NCI-H2171 treated with DMSO at 0.1 percent for 48 hours (cell line): ENCODE results near the gene SPPL2A.
"Not testable (repeated sequence)": the region's sequence is repeated elsewhere in the genome, so short reads cannot be mapped to it uniquely, and the experiment has no call there.

ENCODE experiments used
- DNase-seq: peaks from one replicate; lab custom pipeline; 2025; lab: John Stamatoyannopoulos, UW

SPPL2A gene, protein sequence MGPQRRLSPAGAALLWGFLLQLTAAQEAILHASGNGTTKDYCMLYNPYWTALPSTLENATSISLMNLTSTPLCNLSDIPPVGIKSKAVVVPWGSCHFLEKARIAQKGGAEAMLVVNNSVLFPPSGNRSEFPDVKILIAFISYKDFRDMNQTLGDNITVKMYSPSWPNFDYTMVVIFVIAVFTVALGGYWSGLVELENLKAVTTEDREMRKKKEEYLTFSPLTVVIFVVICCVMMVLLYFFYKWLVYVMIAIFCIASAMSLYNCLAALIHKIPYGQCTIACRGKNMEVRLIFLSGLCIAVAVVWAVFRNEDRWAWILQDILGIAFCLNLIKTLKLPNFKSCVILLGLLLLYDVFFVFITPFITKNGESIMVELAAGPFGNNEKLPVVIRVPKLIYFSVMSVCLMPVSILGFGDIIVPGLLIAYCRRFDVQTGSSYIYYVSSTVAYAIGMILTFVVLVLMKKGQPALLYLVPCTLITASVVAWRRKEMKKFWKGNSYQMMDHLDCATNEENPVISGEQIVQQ

DNA sequence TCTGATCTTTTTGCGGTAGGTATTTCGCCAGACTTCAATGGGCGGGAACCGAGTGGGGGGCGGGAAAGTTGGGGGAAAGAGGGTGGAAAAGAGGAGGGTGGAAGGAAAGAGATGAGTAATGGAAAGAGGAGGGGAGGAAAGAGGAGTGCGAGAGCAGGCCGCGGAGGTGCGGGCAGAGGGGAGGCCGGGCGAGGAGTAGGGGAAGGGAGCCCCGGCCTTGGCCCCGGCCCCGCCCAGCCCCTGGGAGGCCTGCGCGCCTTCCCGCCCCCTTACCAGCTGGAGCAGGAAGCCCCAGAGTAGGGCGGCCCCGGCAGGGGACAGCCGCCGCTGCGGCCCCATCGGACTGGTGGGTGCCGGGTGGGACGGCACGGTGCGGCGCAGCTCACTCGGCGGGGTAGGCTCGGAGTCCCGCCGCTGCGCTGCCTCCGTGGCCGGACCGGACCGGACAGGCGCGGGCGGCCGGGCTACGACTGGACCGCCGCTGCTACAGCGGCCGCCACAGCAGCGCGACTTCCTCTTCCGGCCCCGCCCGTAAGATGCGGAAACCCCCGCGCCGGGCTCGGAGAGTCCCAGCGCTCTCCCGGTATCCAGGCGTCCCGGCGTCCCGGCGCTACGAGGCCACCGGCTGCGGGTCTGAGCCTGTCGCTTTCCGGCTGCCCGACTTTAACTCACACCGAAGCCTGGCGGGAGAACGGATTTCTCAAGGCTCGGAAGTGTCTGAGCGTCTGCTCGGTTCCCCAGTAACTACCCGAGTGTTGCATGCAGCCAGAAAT, at the start of gene SPPL2A:
Gene SPPL2A (minus strand): TSS at position 512 of the 773 bp plus-strand sequence. CDS start 173 bp downstream, at position 339.
- peak; percentile 88 for DNase-seq

DNA sequence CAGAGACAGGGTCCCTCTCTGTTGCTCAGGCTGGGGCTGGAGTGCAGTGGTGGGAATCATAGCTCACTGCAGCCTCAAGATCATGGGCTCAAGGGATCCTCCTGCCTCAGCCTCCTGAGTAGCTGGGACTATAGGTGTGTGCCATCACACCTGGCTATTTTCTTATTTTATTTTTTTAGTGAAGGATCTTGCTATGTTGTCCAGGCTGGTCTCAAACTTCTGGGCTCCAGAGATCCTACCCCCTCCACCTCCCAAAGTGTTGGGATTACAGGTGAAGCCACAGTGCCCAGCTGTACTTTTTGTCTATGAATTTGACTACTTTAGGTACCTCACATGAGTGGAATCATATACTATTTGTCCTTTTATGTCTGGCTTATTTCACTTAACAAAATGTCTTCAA, 49.1 kb upstream of the SPPL2A start:
- no peak for DNase-seq

DNA sequence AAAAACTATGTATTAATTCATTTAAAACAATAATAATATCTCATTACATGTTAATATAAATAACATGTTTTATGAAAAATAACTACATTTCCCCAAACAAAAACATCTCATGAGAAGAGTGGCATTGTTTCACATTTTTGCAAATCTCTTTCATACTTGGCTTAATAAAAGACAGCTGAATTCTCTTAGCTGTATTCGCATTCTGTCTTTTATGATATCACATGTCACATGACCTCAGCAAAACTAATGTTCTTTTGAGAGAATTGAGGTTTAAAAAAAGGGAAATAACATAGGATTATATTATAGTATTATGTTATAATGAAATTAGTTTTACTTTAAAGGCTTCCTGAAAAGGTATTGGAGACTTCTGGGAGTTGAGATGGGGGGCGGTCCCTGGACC, 48.4 kb upstream of the SPPL2A start:
- DNase-seq, result no peak

DNA sequence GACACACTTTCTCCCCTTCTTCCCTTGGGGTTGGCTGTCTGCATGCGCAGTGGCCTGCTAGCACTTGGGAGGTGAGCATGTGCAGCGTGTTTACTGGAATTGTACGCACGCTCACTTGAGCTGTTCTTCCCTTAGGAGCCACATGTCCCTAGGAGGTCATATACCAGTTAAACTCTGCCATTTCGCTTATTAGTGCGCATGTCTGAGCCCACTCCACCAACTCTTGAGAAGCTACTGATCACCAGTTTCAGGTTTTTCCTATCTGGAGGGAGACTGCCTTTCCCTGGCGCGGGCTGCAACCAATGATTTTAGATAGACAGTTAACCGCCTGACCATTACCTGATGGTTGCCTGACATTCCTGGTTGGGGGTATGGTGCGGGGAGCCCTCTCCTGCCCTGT, 47.6 kb upstream of the SPPL2A start:
- DNase-seq, result no peak

DNA sequence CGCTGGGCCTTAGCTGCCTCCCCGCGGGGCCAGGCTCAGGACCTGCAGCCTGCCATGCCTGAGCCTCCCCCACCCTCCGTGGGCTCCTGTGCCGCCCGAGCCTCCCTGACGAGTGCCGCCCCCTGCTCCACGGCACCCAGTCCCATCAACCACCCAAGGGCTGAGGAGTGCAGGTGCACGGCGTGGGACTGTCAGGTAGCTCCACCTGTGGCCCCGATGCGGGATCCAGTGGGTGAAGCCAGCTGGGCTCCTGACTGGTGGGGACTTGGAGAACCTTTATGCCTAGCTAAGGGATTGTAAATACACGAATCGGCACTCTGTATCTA, 46.6 kb upstream of the SPPL2A start:
- DNase-seq, result not testable (repeated sequence)

DNA sequence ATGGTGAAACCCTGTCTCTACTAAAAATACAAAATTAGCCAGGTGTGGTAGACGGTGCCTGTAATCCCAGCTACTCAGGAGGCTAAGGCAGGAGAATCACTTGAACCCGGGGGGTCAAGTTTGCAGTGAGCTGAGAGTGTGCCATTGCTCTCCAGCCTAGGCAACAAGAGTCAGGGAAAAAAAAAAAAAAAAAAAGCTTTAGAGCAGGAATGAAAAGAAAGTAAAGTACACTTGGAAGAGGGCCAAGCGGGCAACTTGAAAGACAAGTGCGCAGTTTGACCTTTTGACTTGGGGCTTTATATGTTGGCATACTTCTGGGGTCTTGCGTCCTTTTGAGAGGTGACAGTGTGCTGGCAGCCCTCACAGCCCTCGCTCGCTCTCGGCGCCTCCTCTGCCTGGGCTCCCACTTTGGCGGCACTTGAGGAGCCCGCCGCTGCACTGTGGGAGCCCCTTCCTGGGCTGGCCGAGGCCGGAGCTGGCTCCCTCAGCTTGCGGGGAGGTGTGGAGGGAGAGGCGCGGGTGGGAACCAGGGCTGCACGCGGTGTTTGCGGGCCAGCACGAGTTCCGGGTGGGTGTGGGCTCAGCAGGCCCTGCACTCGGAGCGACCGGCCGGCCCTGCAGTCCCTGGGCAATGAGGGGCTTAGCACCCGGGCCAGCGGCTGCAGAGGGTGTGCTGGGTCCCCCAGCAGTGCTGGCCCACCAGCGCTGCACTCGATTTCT, 46.1 kb upstream of the SPPL2A start:
- DNase-seq, result not testable (repeated sequence)

DNA sequence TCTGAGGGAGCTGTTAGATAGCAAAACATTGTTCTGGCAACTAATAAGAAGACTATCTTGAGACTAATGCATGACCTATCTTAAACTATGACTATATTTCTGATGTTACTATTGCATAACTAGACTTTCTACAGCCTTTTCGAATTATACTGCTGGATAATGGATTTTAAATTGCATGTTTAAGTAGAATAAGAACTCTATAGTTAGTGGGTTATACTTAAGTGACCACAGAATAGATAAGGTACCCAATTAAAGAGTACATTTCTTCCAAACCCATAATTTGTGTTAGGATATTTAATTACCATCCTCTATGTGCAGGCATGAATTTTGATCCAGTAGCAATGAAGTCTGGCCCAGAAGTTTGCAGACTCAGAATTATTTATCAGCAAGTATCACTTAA, 44.6 kb upstream of the SPPL2A start:
- no peak for DNase-seq

DNA sequence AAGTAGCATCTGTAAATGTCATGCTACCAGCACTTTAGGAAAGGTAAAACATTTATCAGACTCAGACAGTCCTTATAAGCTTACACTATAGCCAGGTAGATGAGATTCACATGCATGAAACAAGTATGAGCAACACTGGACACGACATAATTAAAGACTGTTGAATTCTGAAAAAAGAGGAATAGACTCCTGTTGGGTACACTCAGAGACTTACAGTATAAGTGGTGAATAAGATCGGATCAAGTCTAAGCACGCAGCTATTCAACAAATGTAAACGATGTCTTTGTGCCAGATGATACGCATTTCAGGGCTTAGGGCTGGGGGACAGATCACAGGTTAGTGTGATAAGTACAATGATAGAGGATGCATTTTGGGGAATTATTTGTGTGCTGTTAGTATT, 43.2 kb upstream of the SPPL2A start:
- DNase-seq, result no peak

DNA sequence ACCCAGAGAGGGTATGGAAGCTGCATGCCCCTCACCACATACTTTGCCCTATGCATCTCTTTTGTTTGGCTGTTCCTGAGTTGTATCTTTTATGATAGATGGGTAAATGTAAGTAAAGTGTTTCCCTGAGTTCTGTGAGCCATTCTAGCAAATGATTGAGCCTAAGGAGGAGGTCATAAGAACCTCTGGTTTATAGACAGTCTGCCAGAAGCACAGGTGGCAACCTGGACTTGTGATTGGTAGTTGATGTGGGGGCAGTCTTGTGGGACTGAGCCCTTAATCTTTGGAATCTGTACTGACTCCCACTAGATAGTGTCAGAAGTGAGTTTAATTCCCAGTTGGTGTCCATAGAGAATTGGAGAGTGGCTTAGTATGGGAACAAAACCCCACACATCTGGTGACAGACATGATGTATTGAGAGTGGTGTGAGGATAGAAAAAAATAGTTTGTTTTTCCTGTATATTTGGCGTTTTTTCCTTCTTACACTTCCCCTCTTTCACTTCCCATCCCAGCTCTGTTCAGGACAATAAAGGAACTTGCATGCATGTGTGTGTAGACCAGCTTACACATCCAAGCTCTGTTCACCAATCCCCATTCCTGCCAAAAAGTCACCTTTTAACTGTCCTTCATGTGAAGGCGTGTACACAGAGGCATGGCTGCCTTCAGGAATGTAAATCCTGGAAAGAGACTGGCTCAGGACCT, 38.1 kb upstream of the SPPL2A start:
- no peak for DNase-seq

DNA sequence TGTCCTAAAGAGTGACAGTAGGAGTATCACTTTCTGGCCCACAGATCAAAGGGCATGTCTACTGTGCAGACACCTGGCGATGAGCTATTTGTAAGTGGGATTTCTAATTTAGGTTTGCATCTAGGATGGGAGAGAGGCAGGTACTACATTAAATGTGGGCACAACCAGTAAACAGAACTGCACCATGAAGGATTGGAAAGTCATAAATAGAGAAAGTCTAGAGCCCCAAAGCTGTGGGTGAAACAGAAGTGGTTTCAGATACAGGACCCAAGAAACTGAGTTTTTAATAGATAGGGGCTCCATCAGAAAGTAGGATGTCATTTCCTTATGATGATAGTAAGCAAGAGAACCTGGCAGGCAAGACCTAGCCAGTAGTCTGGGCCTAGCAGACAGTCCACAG, 35.2 kb upstream of the SPPL2A start:
- DNase-seq, result no peak

DNA sequence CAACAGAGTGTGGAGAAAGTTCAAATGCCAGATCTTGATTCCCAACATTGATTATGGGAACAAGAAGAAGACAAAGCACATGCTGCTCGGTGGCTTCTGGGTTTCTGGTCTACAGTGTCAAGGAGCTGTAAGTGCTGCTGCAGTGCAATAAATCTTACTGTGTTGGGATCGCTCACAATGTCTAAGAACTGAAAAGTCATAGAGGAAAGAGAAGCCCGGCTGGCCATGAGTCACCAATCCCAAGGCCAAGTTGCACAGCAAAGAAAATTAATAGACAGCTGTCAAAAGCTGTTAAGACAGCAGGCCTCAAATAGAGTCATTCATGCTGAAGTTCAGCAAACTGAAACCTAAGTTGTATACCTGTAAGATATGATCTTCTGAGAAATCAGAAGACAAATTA, 33.2 kb upstream of the SPPL2A start:
- DNase-seq, result no peak

DNA sequence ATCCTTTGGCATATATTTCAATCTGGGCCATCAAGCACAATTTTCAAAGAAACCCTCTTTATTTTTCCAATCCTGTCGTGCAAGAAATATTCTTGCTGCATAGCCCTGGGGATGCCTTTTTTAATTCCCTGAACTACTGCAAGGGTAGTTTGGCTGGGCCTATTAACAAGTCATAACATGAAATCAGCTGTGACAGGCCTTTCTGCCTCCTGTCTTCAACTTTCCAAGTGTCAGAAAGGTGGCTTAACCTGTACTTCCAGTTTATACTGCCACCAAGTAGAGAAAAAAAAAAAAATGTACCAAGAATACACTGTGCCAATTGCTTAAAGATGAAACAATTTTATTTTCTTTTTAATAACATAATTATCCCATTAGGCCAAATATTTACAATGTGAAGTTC, 32.4 kb upstream of the SPPL2A start:
- DNase-seq, result no peak

DNA sequence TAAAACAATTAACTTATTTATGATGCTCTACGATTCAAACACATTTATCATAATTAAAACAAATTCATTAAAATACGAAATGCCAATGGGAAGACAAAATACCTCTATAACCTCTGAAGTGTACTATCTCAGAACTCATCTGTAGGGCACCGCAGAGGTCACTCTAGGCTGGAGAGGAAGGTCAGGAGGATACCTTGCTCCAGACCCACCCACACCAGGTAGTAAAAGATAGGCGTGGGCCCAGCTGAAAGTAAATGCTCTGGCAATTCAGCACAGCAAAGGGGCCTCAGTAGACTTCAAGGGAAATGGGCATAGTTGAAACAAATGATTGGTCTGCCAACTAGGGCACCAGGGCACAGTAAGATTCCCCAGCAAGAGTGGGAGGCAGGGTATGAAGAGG, 26.0 kb upstream of the SPPL2A start:
- DNase-seq, result no peak

DNA sequence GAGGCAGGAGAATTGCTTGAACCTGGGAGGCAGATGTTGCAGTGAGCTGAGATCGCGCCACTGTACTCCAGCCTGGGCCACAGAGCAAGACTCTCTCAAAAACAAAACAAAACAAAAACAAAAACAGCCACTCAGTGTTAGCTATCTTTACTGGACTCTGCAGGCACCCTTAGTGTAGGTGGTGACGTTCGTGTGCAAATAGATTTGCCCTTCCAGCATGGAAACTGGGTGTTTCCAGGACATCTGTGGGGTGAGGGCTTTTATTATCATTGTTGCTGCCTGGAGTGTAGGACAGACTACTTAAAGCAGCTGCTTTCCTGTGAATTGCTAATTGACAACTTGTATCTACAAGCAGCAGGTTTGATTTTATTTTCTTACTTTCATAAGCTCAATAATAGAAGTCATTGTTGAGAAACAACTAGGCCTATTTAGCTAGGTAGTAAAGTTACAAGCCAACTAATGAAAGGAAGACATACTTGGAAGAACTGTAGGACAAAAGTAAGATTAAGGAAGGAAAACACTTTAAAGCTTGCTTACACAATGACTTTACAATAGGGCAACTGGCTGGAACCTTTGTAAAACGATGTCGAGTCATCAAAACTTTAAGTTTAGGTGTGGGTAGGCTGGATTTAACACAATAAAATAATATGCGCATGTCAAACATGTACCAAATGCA, 25.4 kb upstream of the SPPL2A start:
- no peak for DNase-seq

DNA sequence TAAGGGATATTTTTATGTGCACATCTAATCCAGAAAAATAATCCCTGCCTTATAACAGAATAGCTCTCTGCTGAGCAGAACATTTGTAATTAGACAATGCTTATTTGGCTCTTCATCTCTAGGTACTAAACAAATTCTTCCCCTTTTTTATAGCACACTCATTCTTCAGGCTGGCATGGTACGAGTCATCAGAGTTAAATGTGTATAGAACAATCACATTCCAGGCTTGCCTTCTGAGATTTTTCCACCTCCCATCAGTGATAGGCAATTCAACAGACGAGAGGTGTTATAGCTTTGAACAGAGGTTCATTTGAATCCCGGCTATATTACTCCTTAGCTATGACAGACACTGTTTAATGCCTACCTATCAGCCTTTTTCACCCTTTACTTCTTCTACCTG, 21.4 kb upstream of the SPPL2A start:
- no peak for DNase-seq

DNA sequence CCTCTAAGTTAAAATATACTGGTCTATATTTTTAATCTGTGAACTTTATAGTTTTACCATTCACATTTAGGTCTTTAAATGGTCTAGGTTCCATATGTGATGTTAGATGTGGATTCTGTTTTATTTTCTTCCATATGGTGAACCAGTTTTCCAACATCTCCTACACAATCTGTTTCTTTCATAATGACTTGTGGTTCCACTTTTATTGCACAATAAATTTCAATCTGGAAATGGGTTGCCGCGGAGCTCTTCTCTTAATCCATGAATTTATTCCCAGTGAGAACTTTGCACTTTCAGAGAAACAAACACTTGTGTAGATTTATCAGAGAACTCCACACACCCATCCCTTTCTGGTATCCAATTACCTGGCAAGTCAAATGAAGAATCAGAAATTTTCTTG, 20.9 kb upstream of the SPPL2A start:
- no peak for DNase-seq

DNA sequence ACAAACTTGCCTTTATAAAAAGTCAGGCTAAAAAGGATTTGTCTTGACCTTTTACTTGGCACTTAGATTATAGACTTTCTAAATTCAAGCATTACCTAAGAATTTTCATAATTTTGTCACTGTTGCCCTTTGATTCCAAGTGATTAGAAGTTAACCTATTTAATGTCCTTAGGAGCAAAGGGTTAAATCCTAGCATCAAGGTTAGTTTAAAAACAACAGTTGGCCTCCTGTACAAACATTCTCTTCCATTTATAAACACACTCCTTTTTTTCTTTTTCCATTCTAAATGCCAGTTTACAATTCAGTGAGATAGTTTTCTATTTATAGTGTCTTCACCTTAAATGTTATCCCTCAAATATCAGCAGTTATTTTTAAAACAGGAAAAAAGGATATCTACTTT, 18.4 kb upstream of the SPPL2A start:
- DNase-seq, result no peak

DNA sequence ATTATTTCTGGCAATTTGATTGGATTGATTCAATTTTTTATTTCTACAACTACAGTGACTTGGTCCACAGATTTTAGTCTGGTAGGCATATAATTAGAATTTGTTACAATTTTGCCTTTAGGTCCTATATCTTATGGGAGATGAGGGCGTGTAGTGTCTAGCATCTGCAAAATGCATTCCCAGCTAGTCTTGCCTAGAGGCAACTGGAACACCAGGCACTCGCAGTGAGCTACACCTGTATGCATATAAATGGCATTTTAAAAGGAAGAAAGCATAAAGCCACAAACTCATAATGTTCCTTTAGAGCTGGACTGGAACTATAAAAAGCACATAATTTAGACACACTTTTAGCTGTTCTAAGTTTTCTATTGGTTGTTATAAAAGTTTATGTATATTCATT, 17.9 kb upstream of the SPPL2A start:
- no peak for DNase-seq

DNA sequence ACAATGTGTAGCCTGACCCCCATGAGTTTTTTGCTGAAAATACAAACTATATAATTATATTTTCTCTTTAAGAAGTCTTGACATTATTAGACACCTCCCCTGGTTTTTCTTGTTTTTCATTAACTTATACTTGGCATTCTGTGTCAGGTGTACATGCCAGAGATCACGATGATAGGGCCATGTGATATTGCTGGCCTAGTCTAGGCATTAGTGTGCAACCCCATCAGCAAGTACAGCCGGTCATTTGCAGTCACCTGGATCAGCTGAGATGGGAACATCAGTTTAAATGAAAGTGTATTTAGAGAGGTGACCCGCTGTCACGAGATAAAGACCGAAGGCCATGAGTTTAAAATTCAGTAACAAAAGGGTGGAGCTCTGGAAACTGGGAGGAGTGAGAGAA, 12.6 kb upstream of the SPPL2A start:
- DNase-seq, result no peak

DNA sequence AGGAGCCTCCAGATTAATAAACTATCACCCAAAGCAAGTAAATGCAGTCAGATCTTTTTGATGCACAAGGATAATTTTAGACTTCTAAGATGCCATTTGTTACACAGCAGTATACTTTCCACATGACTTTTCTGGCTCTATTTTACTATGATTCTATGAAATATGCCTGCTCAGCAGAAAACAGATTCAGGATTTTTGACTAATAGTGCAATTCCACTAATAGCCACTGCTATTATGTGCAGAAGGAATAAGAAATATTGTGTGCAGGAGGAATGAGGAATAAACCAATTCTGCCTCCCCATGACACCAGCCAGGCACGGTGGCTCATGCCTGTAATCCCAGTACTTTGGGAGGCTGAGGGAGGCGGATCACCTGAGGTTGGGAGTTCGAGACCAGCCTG, 11.5 kb upstream of the SPPL2A start:
- DNase-seq, result no peak

DNA sequence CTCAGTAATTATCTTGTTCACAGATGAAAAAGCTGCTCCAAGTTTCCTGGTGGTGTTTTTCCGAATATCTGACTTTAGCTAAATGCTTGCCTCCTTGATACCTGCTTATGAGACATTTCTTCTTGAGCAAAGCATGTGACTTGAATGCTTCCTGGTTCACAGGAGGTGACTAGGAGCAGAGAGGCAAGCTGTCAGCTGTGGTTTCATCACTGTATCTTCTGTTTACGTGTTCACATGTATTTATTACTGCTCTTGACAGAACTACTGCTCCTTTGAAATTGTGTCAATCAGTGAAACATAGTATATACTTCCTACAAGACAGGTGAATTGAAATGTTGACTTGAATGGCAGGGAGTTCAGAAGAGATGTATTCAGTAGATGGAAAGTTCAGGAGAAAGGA, 8.9 kb upstream of the SPPL2A start:
- DNase-seq, result peak; percentile 8

DNA sequence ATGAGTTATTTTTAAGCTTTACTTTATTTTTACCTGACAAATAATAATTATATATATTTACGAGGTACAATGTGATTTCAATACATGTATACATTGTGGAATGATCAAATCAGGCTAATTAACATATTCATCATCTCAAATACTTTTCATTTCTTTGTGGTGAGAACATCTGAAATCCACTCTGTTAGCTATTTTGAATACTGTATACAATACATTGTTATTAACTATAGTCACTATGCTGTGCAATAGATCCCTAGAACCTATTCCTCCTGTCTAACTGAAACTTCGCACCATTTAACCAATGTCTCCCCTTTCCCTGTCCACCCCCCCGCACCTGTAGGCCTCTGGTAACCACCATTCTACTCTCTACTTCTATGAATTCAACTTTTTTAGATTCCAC, 7.9 kb upstream of the SPPL2A start:
- no peak for DNase-seq
